IMR-90 (cell line): Measurements from ENCODE around the gene CALD1. TPM values are rescaled to one million over a fixed set of nuclear protein-coding genes. Genes with fewer than 3 reads are reported as not detected.
A peak's percentile ranks its signal among the peaks of the same experiment; 100 is the strongest.

ENCODE experiments used
- ATAC-seq: fragments of 200-7000 bp; cut with Tn5 transposase; 2 replicates; pipeline ENCODE4 v1.9.1; 2020; ENCODE audit warnings: low read depth, mild to moderate bottlenecking, moderate library complexity
- BruUV-seq: library from RNA; stranded (reverse); fragments of 400-500 nt; replicated peaks from 2 replicates; lab custom pipeline; 2021; lab: Mats Ljungman, UMichigan
- CTCF ChIA-PET: fragments of 300-600 bp; formaldehyde crosslinking; extraction: SDS; loops from one replicate; lab custom pipeline; 2021; ENCODE audit warnings: antibody characterized with exemption; lab: Yijun Ruan, JAX
- POLR2A ChIA-PET: fragments of 300-600 bp; sonication (Branson Sonifier 250); formaldehyde crosslinking; loops from one replicate; lab custom pipeline; 2022; ENCODE audit warnings: antibody characterized with exemption; ENCODE audit not compliant: unreplicated experiment; lab: Charles Lee
- DNase-seq: peaks from one replicate; pipeline ENCODE4 v3.0.0; 2013
- H2AFZ ChIP-seq: replicated peaks from 2 replicates; pipeline ENCODE3; 2013; ENCODE audit warnings: low read length, mild to moderate bottlenecking; ENCODE audit not compliant: poor library complexity
- H2AK5ac ChIP-seq: 2 replicates; pipeline ENCODE4 v1.6.1; 2013; ENCODE audit warnings: low read depth, low read length, inconsistent platforms
- H2AK9ac ChIP-seq: replicated peaks from 2 replicates; pipeline ENCODE3; 2013; ENCODE audit warnings: mild to moderate bottlenecking, low read depth, low read length, moderate library complexity; ENCODE audit not compliant: poor library complexity
- H2BK120ac ChIP-seq: 2 replicates; pipeline ENCODE4 v1.6.1; 2013; ENCODE audit warnings: low read depth, low read length, inconsistent platforms
- H2BK15ac ChIP-seq: 3 replicates; pipeline ENCODE4 v1.6.1; 2013; ENCODE audit warnings: low read depth, low read length, inconsistent platforms
- H2BK20ac ChIP-seq: 2 replicates; pipeline ENCODE4 v1.6.1; 2013; ENCODE audit warnings: low read depth, mild to moderate bottlenecking, inconsistent platforms, low read length, moderate library complexity
- H2BK5ac ChIP-seq: 2 replicates; pipeline ENCODE4 v1.6.1; 2013; ENCODE audit warnings: mild to moderate bottlenecking, low read depth, low read length, inconsistent platforms; ENCODE audit not compliant: poor library complexity, severe bottlenecking
- H3K14ac ChIP-seq: replicated peaks from 2 replicates; pipeline ENCODE4 v1.6.1; 2013; ENCODE audit warnings: low read depth, low read length, inconsistent platforms
- H3K18ac ChIP-seq: 2 replicates; pipeline ENCODE4 v1.6.1; 2013; ENCODE audit warnings: low read depth, low read length, control low read depth
- H3K23ac ChIP-seq: 2 replicates; pipeline ENCODE4 v1.6.1; 2013; ENCODE audit warnings: low read depth, low read length, inconsistent platforms
- H3K27ac ChIP-seq: 2 replicates; pipeline ENCODE4 v1.5.1; 2013; ENCODE audit warnings: mild to moderate bottlenecking, control low read depth, low read length; ENCODE audit not compliant: insufficient read depth
- H3K27me3 ChIP-seq: 2 replicates; pipeline ENCODE4 v1.6.1; 2013; ENCODE audit warnings: low read length; ENCODE audit not compliant: control insufficient read depth, insufficient read depth
- H3K36me3 ChIP-seq: 2 replicates; pipeline ENCODE4 v1.6.1; 2013; ENCODE audit warnings: low read length, mixed read lengths; ENCODE audit not compliant: control insufficient read depth, insufficient read depth
- H3K4ac ChIP-seq: 2 replicates; pipeline ENCODE4 v1.6.1; 2013; ENCODE audit warnings: low read depth, low read length, inconsistent platforms
- H3K4me1 ChIP-seq: 2 replicates; pipeline ENCODE4 v1.6.1; 2013; ENCODE audit warnings: low read length, mixed read lengths; ENCODE audit not compliant: control insufficient read depth, insufficient read depth
- H3K4me2 ChIP-seq: 2 replicates; pipeline ENCODE4 v1.6.1; 2013; ENCODE audit warnings: low read depth, mild to moderate bottlenecking, control low read depth, low read length, moderate library complexity
- H3K4me3 ChIP-seq: 2 replicates; pipeline ENCODE4 v1.5.1; 2013; ENCODE audit warnings: low read depth, mild to moderate bottlenecking, control low read depth, low read length, moderate library complexity; ENCODE audit not compliant: insufficient read depth
- H3K56ac ChIP-seq: 2 replicates; pipeline ENCODE4 v1.6.1; 2013; ENCODE audit warnings: low read length, inconsistent platforms; ENCODE audit not compliant: insufficient read depth; ENCODE audit errors: extremely low read depth
- H3K79me1 ChIP-seq, 2 experiments: 2 replicates each; pipeline ENCODE4 v1.6.1; 2013; ENCODE audit warnings: low read length in 2 of 2, inconsistent platforms in 1 of 2, low read depth in 1 of 2
- H3K9ac ChIP-seq: 2 replicates; pipeline ENCODE4 v1.6.1; 2013; ENCODE audit warnings: low read depth, low read length, control low read depth
- H3K9me1 ChIP-seq: 2 replicates; pipeline ENCODE4 v1.6.1; 2013; ENCODE audit warnings: low read length, inconsistent platforms; ENCODE audit not compliant: insufficient read depth
- H3K9me3 ChIP-seq: 2 replicates; pipeline ENCODE4 v1.6.1; 2013; ENCODE audit warnings: low read length; ENCODE audit not compliant: control insufficient read depth, insufficient read depth
- H4K20me1 ChIP-seq: 2 replicates; pipeline ENCODE4 v1.6.1; 2013; ENCODE audit warnings: low read length, inconsistent platforms; ENCODE audit not compliant: insufficient read depth
- H4K5ac ChIP-seq: 2 replicates; pipeline ENCODE4 v1.6.1; 2013; ENCODE audit warnings: mild to moderate bottlenecking, low read depth, low read length, control low read depth
- H4K8ac ChIP-seq, 2 experiments: 2 replicates each; pipeline ENCODE4 v1.6.1; 2013; ENCODE audit warnings: low read depth in 2 of 2, low read length in 2 of 2, control low read depth in 1 of 2, inconsistent platforms in 1 of 2
- H4K91ac ChIP-seq: 2 replicates; pipeline ENCODE4 v1.6.1; 2013; ENCODE audit warnings: low read depth, low read length, inconsistent platforms; ENCODE audit not compliant: insufficient read depth
- BHLHE40 ChIP-seq: fragments of 150-350 bp; IDR thresholded peaks from 2 replicates; pipeline ENCODE4 v1.6.1; 2016; ENCODE audit warnings: mild to moderate bottlenecking, low read depth, low read length
- CEBPB ChIP-seq: IDR thresholded peaks from 2 replicates; pipeline ENCODE4 v1.6.1; 2012; ENCODE audit warnings: low read depth, low read length, improper control_type of control experiment
- CHD1 ChIP-seq: IDR thresholded peaks from 2 replicates; pipeline ENCODE4 v1.6.1; 2012; ENCODE audit warnings: low read depth, low read length, improper control_type of control experiment
- FOS ChIP-seq: fragments of 150-350 bp; IDR thresholded peaks from 2 replicates; pipeline ENCODE4 v1.6.1; 2016; ENCODE audit warnings: low read depth, low read length
- MAFK ChIP-seq: IDR thresholded peaks from 2 replicates; pipeline ENCODE4 v1.6.1; 2012; ENCODE audit warnings: low read depth, low read length, improper control_type of control experiment
- MAZ ChIP-seq: IDR thresholded peaks from 2 replicates; pipeline ENCODE4 v1.6.1; 2012; ENCODE audit warnings: low read depth, mild to moderate bottlenecking, low read length, improper control_type of control experiment, moderate library complexity, borderline replicate concordance
- MXI1 ChIP-seq: IDR thresholded peaks from 2 replicates; pipeline ENCODE4 v1.6.1; 2012; ENCODE audit warnings: low read depth, mild to moderate bottlenecking, low read length, moderate library complexity, borderline replicate concordance
- NFE2L2 ChIP-seq: fragments of 150-350 bp; IDR thresholded peaks from 2 replicates; pipeline ENCODE4 v1.6.1; 2016; ENCODE audit warnings: low read depth, mild to moderate bottlenecking, low read length
- POLR2A ChIP-seq: IDR thresholded peaks from 2 replicates; pipeline ENCODE4 v1.6.1; 2012; ENCODE audit warnings: mild to moderate bottlenecking, low read depth, low read length
- RAD21 ChIP-seq: IDR thresholded peaks from 2 replicates; pipeline ENCODE4 v1.6.1; 2012; ENCODE audit warnings: low read length, improper control_type of control experiment
- RCOR1 ChIP-seq: IDR thresholded peaks from 2 replicates; pipeline ENCODE4 v1.6.1; 2012; ENCODE audit warnings: mild to moderate bottlenecking, low read length, improper control_type of control experiment; ENCODE audit not compliant: insufficient replicate concordance
- RFX5 ChIP-seq: IDR thresholded peaks from 2 replicates; pipeline ENCODE4 v1.8.0; 2012; ENCODE audit warnings: low read depth, mild to moderate bottlenecking, low read length, moderate library complexity
- SMC3 ChIP-seq: fragments of 150-350 bp; IDR thresholded peaks from 2 replicates; pipeline ENCODE4 v1.6.1; 2016; ENCODE audit warnings: low read depth, mild to moderate bottlenecking, antibody characterized with exemption, low read length, moderate library complexity
- WGBS, 2 experiments: methylation state at CpG; one replicate each; pipeline versions ENCODE4 v1.1.5 to v1.1.7; 2013; ENCODE audit warnings: missing lambda C conversion rate in 2 of 2; ENCODE audit not compliant: insufficient read length in 1 of 2; ENCODE audit errors: extremely low coverage in 2 of 2; 5-methylcytosine and 5-hydroxymethylcytosine counted together
- dilution Hi-C: fragments of 300-500 bp; cut with HindIII; formaldehyde crosslinking; loops from one replicate; pipeline ENCODE4 v1.14.3; 2018; ENCODE audit warnings: low sequenced_read_pairs; ENCODE audit not compliant: unreplicated experiment
- in situ Hi-C: fragments of 300-500 bp; cut with MboI; formaldehyde crosslinking; loops from 3 replicates; pipeline ENCODE4 v1.14.3; 2019; ENCODE audit warnings: low sequenced_read_pairs, inconsistent platforms, mixed read lengths
- intact Hi-C: fragments of 100-400 bp; cut with micrococcal nuclease; formaldehyde crosslinking; loops from 2 replicates; pipeline ENCODE4 v1.10.0; 2022
- polyA plus RNA-seq, 3 experiments: library from polyadenylated mRNA; depleted of rRNA; stranded (reverse); fragments of >200 nt; gene quantifications; 2 replicates each; pipeline ENCODE4 v1.2.3, GENCODE V29; 2012; ENCODE audit warnings: low replicate concordance in 1 of 3
- total RNA-seq: library from RNA; depleted of rRNA; stranded (reverse); fragments of >200 nt; gene quantifications from 2 replicates; pipeline ENCODE4 v1.2.3, GENCODE V29; 2012
- TF ChIP-seq, protein P1 (sequence below): fragments of 150-350 bp; IDR thresholded peaks from 2 replicates; pipeline ENCODE4 v1.6.1; 2016; ENCODE audit warnings: low read depth, mild to moderate bottlenecking, low read length, moderate library complexity, borderline replicate concordance
- TF ChIP-seq, protein P2 (sequence below): fragments of 150-350 bp; IDR thresholded peaks from 2 replicates; pipeline ENCODE4 v1.6.1; 2017; ENCODE audit warnings: mild to moderate bottlenecking, antibody characterized with exemption, low read length, low read depth

CALD1 gene
- total and polyA plus RNA-seq, 2 of the 4 experiments (the other 2 are of a cell fraction) = 375 to 487 TPM

DNA sequence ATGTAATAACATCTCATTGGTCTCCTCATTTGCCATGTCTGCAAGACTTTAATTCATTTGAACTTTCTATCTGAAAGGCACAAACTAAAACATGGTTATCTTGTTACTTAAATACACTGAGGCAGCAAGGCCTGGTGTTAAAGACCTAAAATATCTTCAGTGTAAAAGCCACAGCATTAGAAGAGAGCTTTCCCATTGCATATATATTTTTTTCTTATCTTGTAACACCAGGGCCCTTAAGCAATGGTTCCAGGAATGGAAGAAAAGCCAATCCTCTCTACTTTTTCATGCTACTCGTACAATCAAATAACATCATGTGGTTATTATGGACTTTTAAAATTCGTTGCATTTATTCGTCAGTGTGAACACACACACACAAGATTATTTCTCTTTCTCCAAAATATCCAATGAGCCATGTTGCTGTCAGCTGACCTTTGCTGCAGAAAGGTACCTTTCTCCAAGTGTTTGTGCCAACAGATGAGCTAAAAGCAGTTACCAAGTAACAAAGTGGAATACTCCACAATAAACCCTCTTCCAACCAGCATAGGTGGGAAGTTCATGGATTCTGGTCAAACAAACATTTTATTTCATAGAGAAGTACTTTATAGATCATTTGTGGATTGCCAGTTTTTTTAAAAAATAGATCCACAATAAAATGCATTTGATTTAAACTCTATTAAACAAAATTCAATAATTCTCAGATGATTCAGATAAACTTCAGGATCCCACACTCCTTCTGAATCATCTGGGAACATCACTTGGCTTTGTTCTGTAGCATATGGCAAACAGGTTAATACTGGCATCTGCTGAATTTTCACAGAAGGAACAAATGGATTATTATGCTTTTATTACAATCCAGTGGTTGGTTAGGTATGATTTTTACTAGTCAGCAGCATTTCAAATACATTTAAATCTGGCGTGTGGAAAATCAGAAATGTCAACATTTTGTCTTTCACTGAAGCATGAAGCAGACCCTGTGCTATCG, 143.6 kb downstream of the CALD1 start:
- dilution Hi-C loops (no loop called here), in situ Hi-C loops (no loop called here), intact Hi-C loops (no loop called here)
- peaks cover 54% of the 10 kb centered on the region; the same call in 1 of the 2 replicates for H4K20me1 ChIP-seq
- no peak overlapping the region for H3K23ac ChIP-seq
- H3K4me2 ChIP-seq = no peak overlapping the region
- H3K4me3 ChIP-seq = no peak overlapping the region
- peaks cover 12% of the 10 kb centered on the region for H3K36me3 ChIP-seq
- no peaks in the 10 kb centered on the region for H3K27me3 ChIP-seq
- peaks cover 25% of the 10 kb centered on the region for H3K4me1 ChIP-seq
- H3K9me3 ChIP-seq = no peaks in the 10 kb centered on the region
- H2AFZ ChIP-seq = no peak overlapping the region
- no peak for TF ChIP-seq SMC3
- TF ChIP-seq, protein P1, sequence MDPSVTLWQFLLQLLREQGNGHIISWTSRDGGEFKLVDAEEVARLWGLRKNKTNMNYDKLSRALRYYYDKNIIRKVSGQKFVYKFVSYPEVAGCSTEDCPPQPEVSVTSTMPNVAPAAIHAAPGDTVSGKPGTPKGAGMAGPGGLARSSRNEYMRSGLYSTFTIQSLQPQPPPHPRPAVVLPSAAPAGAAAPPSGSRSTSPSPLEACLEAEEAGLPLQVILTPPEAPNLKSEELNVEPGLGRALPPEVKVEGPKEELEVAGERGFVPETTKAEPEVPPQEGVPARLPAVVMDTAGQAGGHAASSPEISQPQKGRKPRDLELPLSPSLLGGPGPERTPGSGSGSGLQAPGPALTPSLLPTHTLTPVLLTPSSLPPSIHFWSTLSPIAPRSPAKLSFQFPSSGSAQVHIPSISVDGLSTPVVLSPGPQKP = no peak
- TF ChIP-seq MAFK = no peak
- TF ChIP-seq MXI1 = no peak
- no peak for TF ChIP-seq POLR2A
- TF ChIP-seq, protein P2, sequence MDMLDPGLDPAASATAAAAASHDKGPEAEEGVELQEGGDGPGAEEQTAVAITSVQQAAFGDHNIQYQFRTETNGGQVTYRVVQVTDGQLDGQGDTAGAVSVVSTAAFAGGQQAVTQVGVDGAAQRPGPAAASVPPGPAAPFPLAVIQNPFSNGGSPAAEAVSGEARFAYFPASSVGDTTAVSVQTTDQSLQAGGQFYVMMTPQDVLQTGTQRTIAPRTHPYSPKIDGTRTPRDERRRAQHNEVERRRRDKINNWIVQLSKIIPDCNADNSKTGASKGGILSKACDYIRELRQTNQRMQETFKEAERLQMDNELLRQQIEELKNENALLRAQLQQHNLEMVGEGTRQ = no peak
- no peak for TF ChIP-seq MAZ
- TF ChIP-seq FOS = no peak
- no peak for TF ChIP-seq CEBPB
- no peak for TF ChIP-seq RFX5
- TF ChIP-seq RAD21 = no peak
- TF ChIP-seq BHLHE40 = no peak
- no peak for TF ChIP-seq CHD1
- TF ChIP-seq RCOR1 = no peak
- no peak for TF ChIP-seq NFE2L2
- no peak overlapping the region for H2BK120ac ChIP-seq
- no peak for ATAC-seq
- no peak overlapping the region for H3K4ac ChIP-seq
- H4K91ac ChIP-seq = no peak overlapping the region
- H3K9ac ChIP-seq = no peak overlapping the region
- peaks cover 9% of the 10 kb centered on the region for H3K9me1 ChIP-seq
- 57% methylated on average over 2 of the region's 5 CpGs; no CpG with 5 or more reads in 1 of the 2 experiments for WGBS, 2 experiments
- no peak overlapping the region for H2AK9ac ChIP-seq
- peaks cover 29 to 70% of the 10 kb centered on the region in 2 experiments for H3K79me1 ChIP-seq
- H4K5ac ChIP-seq = peak overlapping the region; percentile 21; the same call in 1 of the 2 replicates
- H3K56ac ChIP-seq = no peak overlapping the region
- H2AK5ac ChIP-seq = no peak overlapping the region
- H4K8ac ChIP-seq = peak overlapping the region in 1 of 2 experiments; percentile 8; a peak in 1 of 4 replicates
- ChIA-PET CTCF (interaction anchor here (1.2 kb wide), 1 partner anchor 233 kb away, joined by 3 read pairs; no protein-coding TSS in a partner anchor), POLR2A (no interaction called here)
- H2BK5ac ChIP-seq = peak overlapping the region; percentile 49
- no peak overlapping the region for H3K14ac ChIP-seq
- H2BK15ac ChIP-seq = no peak overlapping the region
- no peak for DNase-seq
- no TSS peak for BruUV-seq
- H2BK20ac ChIP-seq = no peak overlapping the region
- peak overlapping the region; percentile 24 for H3K18ac ChIP-seq
- no peak overlapping the region for H3K27ac ChIP-seq
